ENCODE results near the gene MILR1. TPM values are rescaled to one million over a fixed set of nuclear protein-coding genes. Genes with fewer than 3 reads are reported as not detected.

Gene MILR1
- total and polyA plus RNA-seq, 2 experiments from 2014 or later: 0.39 TPM; not detected in 1

GRCh38 chr17:64508683-64509082 is 59.8 kb downstream of the MILR1 start (continued):
- no peak for TF ChIP-seq JUNB (IDR thresholded peaks at IDR 0.05; ENCODE audit: unreplicated experiment)
- TF ChIP-seq, protein P1, sequence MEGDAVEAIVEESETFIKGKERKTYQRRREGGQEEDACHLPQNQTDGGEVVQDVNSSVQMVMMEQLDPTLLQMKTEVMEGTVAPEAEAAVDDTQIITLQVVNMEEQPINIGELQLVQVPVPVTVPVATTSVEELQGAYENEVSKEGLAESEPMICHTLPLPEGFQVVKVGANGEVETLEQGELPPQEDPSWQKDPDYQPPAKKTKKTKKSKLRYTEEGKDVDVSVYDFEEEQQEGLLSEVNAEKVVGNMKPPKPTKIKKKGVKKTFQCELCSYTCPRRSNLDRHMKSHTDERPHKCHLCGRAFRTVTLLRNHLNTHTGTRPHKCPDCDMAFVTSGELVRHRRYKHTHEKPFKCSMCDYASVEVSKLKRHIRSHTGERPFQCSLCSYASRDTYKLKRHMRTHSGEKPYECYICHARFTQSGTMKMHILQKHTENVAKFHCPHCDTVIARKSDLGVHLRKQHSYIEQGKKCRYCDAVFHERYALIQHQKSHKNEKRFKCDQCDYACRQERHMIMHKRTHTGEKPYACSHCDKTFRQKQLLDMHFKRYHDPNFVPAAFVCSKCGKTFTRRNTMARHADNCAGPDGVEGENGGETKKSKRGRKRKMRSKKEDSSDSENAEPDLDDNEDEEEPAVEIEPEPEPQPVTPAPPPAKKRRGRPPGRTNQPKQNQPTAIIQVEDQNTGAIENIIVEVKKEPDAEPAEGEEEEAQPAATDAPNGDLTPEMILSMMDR (conservative IDR thresholded peaks at IDR 0.05; ENCODE audit: low read depth in 2 of 2): no peak
- TF ChIP-seq CREB1 (CRISPR knock-in tag; IDR thresholded peaks at IDR 0.05; ENCODE audit: low read depth): no peak

DNA sequence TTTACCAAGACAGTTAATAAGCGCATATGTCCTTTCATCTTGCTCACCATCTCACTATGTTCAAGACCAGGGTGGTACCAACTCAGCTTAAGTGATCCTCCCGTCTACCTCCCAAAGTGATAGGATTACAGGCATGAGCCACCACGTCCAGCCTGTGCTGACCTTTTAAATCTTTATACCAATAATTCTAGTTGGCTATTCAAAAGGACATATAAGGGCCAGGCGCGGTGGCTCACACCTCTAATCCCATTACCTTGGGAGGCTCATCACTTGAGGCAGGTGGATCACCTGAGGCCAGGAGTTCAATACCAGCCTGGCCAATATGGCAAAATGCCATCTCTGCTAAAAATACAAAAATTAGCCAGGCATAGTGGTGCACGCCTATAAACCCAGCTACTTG is 60.3 kb downstream of the MILR1 start:
- Histone ChIP-seq H3K9me2 (ENCODE audit: insufficient read depth) (no peaks in the 10 kb centered on the region), H3K27ac (ENCODE audit: low read depth) (no peak overlapping the region), H3K4me2 (no peak overlapping the region), H3K4me1 (ENCODE audit: insufficient read depth) (peaks cover 16% of the 10 kb centered on the region), H2AFZ (no peak overlapping the region), H3K36me3 (ENCODE audit: insufficient read depth) (peaks cover 50% of the 10 kb centered on the region), H3K79me2 (replicated peaks; ENCODE audit: insufficient read depth) (peaks cover 92% of the 10 kb centered on the region), H4K20me1 (replicated peaks; ENCODE audit: insufficient read depth) (peaks cover 28% of the 10 kb centered on the region), H3F3A (replicated peaks; ENCODE audit: low read depth) (peaks cover 5% of the 10 kb centered on the region; the same call in 1 of the 2 replicates), H3K27me3 (ENCODE audit: insufficient read depth) (no peaks in the 10 kb centered on the region), H3K4me3 (no peak overlapping the region)
- Mint-ChIP-seq H3K4me3 (peak overlapping the region; percentile 61), H3K36me3 (ENCODE audit: low read depth) (peaks cover 83% of the 10 kb centered on the region), H3K27me3 (ENCODE audit: insufficient read depth, low read depth, poor library complexity) (peaks cover 24% of the 10 kb centered on the region), H3K4me1 (peaks cover 38% of the 10 kb centered on the region), H3K9me3 (peaks cover 4% of the 10 kb centered on the region; the same call in 1 of the 3 replicates), H3K27ac (no peak overlapping the region)
- ATAC-seq (no peak), DNase-seq (ENCODE audit: low spot score) (no peak)
- no peak for TF ChIP-seq NANOG (IDR thresholded peaks at IDR 0.05; ENCODE audit: borderline replicate concordance)
- TF ChIP-seq ZNF114 (CRISPR knock-in tag; IDR thresholded peaks at IDR 0.05): no peak
- no peak for TF ChIP-seq ETS1 (IDR thresholded peaks at IDR 0.05)
- no peak for TF ChIP-seq POLR2AphosphoS5 (IDR thresholded peaks at IDR 0.05; ENCODE audit: low read depth)
- no peak for TF ChIP-seq JUNB (IDR thresholded peaks at IDR 0.05; ENCODE audit: unreplicated experiment)
- TF ChIP-seq CREB1 (CRISPR knock-in tag; IDR thresholded peaks at IDR 0.05; ENCODE audit: low read depth): no peak
- no peak for TF ChIP-seq STAT1 (IDR thresholded peaks at IDR 0.05; ENCODE audit: unreplicated experiment)
- TF ChIP-seq ZNF462 (CRISPR knock-in tag; IDR thresholded peaks at IDR 0.05): no peak
- TF ChIP-seq, protein P2, sequence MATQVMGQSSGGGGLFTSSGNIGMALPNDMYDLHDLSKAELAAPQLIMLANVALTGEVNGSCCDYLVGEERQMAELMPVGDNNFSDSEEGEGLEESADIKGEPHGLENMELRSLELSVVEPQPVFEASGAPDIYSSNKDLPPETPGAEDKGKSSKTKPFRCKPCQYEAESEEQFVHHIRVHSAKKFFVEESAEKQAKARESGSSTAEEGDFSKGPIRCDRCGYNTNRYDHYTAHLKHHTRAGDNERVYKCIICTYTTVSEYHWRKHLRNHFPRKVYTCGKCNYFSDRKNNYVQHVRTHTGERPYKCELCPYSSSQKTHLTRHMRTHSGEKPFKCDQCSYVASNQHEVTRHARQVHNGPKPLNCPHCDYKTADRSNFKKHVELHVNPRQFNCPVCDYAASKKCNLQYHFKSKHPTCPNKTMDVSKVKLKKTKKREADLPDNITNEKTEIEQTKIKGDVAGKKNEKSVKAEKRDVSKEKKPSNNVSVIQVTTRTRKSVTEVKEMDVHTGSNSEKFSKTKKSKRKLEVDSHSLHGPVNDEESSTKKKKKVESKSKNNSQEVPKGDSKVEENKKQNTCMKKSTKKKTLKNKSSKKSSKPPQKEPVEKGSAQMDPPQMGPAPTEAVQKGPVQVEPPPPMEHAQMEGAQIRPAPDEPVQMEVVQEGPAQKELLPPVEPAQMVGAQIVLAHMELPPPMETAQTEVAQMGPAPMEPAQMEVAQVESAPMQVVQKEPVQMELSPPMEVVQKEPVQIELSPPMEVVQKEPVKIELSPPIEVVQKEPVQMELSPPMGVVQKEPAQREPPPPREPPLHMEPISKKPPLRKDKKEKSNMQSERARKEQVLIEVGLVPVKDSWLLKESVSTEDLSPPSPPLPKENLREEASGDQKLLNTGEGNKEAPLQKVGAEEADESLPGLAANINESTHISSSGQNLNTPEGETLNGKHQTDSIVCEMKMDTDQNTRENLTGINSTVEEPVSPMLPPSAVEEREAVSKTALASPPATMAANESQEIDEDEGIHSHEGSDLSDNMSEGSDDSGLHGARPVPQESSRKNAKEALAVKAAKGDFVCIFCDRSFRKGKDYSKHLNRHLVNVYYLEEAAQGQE (IDR thresholded peaks at IDR 0.05; ENCODE audit: unreplicated experiment): no peak
- TF ChIP-seq ZNF331 (CRISPR knock-in tag; IDR thresholded peaks at IDR 0.05; ENCODE audit: low read depth): no peak
